H1 (cell line): ENCODE measurements around the gene MACROD2. TPM values are rescaled to one million over a fixed set of nuclear protein-coding genes. Genes with fewer than 3 reads are reported as not detected.

ENCODE experiments used
- CTCF ChIA-PET: fragments of 300-600 bp; sonication (Branson Sonifier 250); formaldehyde crosslinking; loops from one replicate; lab custom pipeline; 2021; ENCODE audit not compliant: partially characterized antibody; lab: Charles Lee
- POLR2A ChIA-PET: fragments of 300-600 bp; sonication (Branson Sonifier 250); formaldehyde crosslinking; loops from one replicate; lab custom pipeline; 2021; ENCODE audit warnings: inconsistent platforms; ENCODE audit not compliant: partially characterized antibody; lab: Charles Lee
- DNase-seq, 2 experiments: peaks; one replicate each; pipeline versions ENCODE4 v3.0.0 to v3.0.0-alpha.2; 2010 to 2022; ENCODE audit warnings: low spot score in 2 of 2, low read depth in 1 of 2, mixed read lengths in 1 of 2
- FAIRE-seq: peaks from 2 replicates; lab custom pipeline; 2011; peaks lifted over from hg19 to GRCh38; lab: Jason Lieb, UNC
- H2AFZ ChIP-seq: 2 replicates; pipeline ENCODE4 v1.8.1; 2012; ENCODE audit warnings: low read length, inconsistent platforms
- H2AK5ac ChIP-seq: 2 replicates; pipeline ENCODE4 v1.6.1; 2013; ENCODE audit warnings: low read depth, low read length
- H2BK120ac ChIP-seq: replicated peaks from 2 replicates; pipeline ENCODE3; 2013; ENCODE audit warnings: low read depth, low read length, inconsistent platforms
- H2BK12ac ChIP-seq: 2 replicates; pipeline ENCODE4 v1.6.1; 2013; ENCODE audit warnings: low read depth, low read length
- H2BK15ac ChIP-seq: 2 replicates; pipeline ENCODE4 v1.6.1; 2013; ENCODE audit warnings: low read length
- H2BK20ac ChIP-seq: 2 replicates; pipeline ENCODE4 v1.6.1; 2013; ENCODE audit warnings: low read length
- H2BK5ac ChIP-seq: 2 replicates; pipeline ENCODE4 v1.6.1; 2013; ENCODE audit warnings: low read depth, low read length
- H3K14ac ChIP-seq: 2 replicates; pipeline ENCODE4 v1.6.1; 2013; ENCODE audit warnings: inconsistent platforms; ENCODE audit not compliant: insufficient read length
- H3K18ac ChIP-seq: 2 replicates; pipeline ENCODE4 v1.6.1; 2013; ENCODE audit warnings: low read length; ENCODE audit errors: extremely low read depth
- H3K23ac ChIP-seq: 2 replicates; pipeline ENCODE4 v1.6.1; 2013; ENCODE audit warnings: inconsistent platforms; ENCODE audit not compliant: insufficient read length
- H3K23me2 ChIP-seq: 2 replicates; pipeline ENCODE4 v1.6.1; 2013; ENCODE audit warnings: low read depth, low read length
- H3K27ac ChIP-seq: 2 replicates; pipeline ENCODE4 v1.6.1; 2011; ENCODE audit warnings: low read depth, low read length, inconsistent platforms
- H3K27me3 ChIP-seq, 4 experiments: replicated peaks in 1 of 4; 1 replicate in 1 of 4; 2 replicates in 3 of 4; pipeline versions ENCODE4 v1.6.1 to v1.8.1; 2011 to 2013; ENCODE audit warnings: low read length in 3 of 4, mild to moderate bottlenecking in 3 of 4, inconsistent platforms in 2 of 4, mixed read lengths in 2 of 4, moderate library complexity in 1 of 4; ENCODE audit not compliant: control insufficient read depth in 3 of 4, insufficient read depth in 3 of 4; ENCODE audit errors: extremely low read depth in 1 of 4
- H3K36me3 ChIP-seq, 4 experiments: 2 replicates each; pipeline versions ENCODE4 v1.6.1 to v1.8.1; 2011 to 2013; ENCODE audit warnings: mild to moderate bottlenecking in 4 of 4, low read length in 3 of 4, moderate library complexity in 2 of 4, control low read depth in 1 of 4, inconsistent platforms in 1 of 4; ENCODE audit not compliant: insufficient read depth in 4 of 4, control insufficient read depth in 2 of 4
- H3K4ac ChIP-seq: replicated peaks from 2 replicates; pipeline ENCODE3; 2013; ENCODE audit warnings: low read length, low read depth, mixed read lengths, inconsistent platforms; ENCODE audit not compliant: insufficient read length
- H3K4me1 ChIP-seq, 4 experiments: replicated peaks in 1 of 4; 1 replicate in 1 of 4; 2 replicates in 3 of 4; pipeline versions ENCODE4 v1.6.1 to v1.8.1; 2011 to 2013; ENCODE audit warnings: low read length in 3 of 4, inconsistent platforms in 2 of 4, mixed read lengths in 1 of 4; ENCODE audit not compliant: insufficient read depth in 4 of 4, control insufficient read depth in 3 of 4
- H3K4me2 ChIP-seq, 2 experiments: 2 replicates each; pipeline versions ENCODE4 v1.6.1 to v1.8.1; 2011 to 2013; ENCODE audit warnings: low read depth in 2 of 2, low read length in 2 of 2, control low read depth in 1 of 2, inconsistent platforms in 1 of 2, mild to moderate bottlenecking in 1 of 2; ENCODE audit not compliant: insufficient read depth in 1 of 2
- H3K4me3 ChIP-seq, 4 experiments: fragments of 200-600, 300-600 bp in 1 of 4; sonication (generic), shearing (Covaris generic), sonication (Bioruptor Twin) in 1 of 4; 2 replicates each; pipeline versions ENCODE4 v1.5.1 to v1.8.1; 2011 to 2016; ENCODE audit warnings: low read length in 4 of 4, low read depth in 3 of 4, control low read depth in 2 of 4, inconsistent platforms in 2 of 4, mild to moderate bottlenecking in 2 of 4, mixed read lengths in 1 of 4, moderate library complexity in 1 of 4; ENCODE audit not compliant: insufficient read depth in 2 of 4; ENCODE audit errors: extremely low read depth in 1 of 4
- H3K56ac ChIP-seq: replicated peaks from 2 replicates; pipeline ENCODE3; 2013; ENCODE audit warnings: low read depth, mild to moderate bottlenecking, mixed read lengths, low read length, inconsistent platforms; ENCODE audit not compliant: insufficient read length
- H3K79me1 ChIP-seq: 2 replicates; pipeline ENCODE4 v1.6.1; 2013; ENCODE audit warnings: low read depth, low read length, control low read depth
- H3K79me2 ChIP-seq, 2 experiments: 2 replicates each; pipeline versions ENCODE4 v1.6.1 to v1.8.1; 2012 to 2013; ENCODE audit warnings: low read length in 2 of 2, mild to moderate bottlenecking in 2 of 2, inconsistent platforms in 1 of 2; ENCODE audit not compliant: insufficient read depth in 2 of 2, control insufficient read depth in 1 of 2
- H3K9ac ChIP-seq, 4 experiments: replicated peaks in 1 of 4; 1 replicate in 1 of 4; 2 replicates in 3 of 4; pipeline versions ENCODE4 v1.6.1 to v1.8.1; 2011 to 2013; ENCODE audit warnings: low read depth in 3 of 4, low read length in 3 of 4, control low read depth in 2 of 4, mild to moderate bottlenecking in 2 of 4, moderate library complexity in 2 of 4, inconsistent platforms in 1 of 4; ENCODE audit errors: extremely low read depth in 1 of 4
- H3K9me3 ChIP-seq, 2 experiments: 2 replicates each; pipeline versions ENCODE4 v1.6.1 to v1.8.1; 2012 to 2013; ENCODE audit warnings: mild to moderate bottlenecking in 2 of 2, moderate library complexity in 2 of 2, control low read depth in 1 of 2, inconsistent platforms in 1 of 2, low read depth in 1 of 2, low read length in 1 of 2, mixed read lengths in 1 of 2; ENCODE audit not compliant: insufficient read depth in 2 of 2
- H4K20me1 ChIP-seq, 2 experiments: replicated peaks in 1 of 2; 2 replicates each; pipeline versions ENCODE3 to v1.8.1; 2011 to 2013; ENCODE audit warnings: inconsistent platforms in 2 of 2, low read length in 2 of 2, mild to moderate bottlenecking in 1 of 2; ENCODE audit not compliant: insufficient read depth in 2 of 2, control insufficient read depth in 1 of 2
- H4K5ac ChIP-seq: 2 replicates; pipeline ENCODE4 v1.6.1; 2013; ENCODE audit warnings: low read length, low read depth, mixed read lengths, inconsistent platforms; ENCODE audit not compliant: insufficient read length
- H4K8ac ChIP-seq: 2 replicates; pipeline ENCODE4 v1.8.0; 2013; ENCODE audit warnings: mild to moderate bottlenecking, moderate library complexity, low read length, inconsistent platforms; ENCODE audit not compliant: insufficient read depth; ENCODE audit errors: extremely low read depth
- H4K91ac ChIP-seq: replicated peaks from 2 replicates; pipeline ENCODE3; 2013; ENCODE audit warnings: low read length, mixed read lengths, inconsistent platforms; ENCODE audit not compliant: insufficient read length
- CBX8 ChIP-seq: fragments of 300-800, 300-1000 bp; sonication (generic); IDR thresholded peaks from 2 replicates; pipeline ENCODE4 v1.7.1; 2016; ENCODE audit warnings: low read depth, low read length, borderline replicate concordance
- CREB1 ChIP-seq: IDR thresholded peaks from 2 replicates; pipeline ENCODE4 v1.6.1; 2012; ENCODE audit warnings: inconsistent platforms
- EGR1 ChIP-seq: IDR thresholded peaks from 2 replicates; pipeline ENCODE4 v1.6.1; 2011; ENCODE audit warnings: low read depth, low read length, borderline replicate concordance
- EZH2 ChIP-seq: fragments of 200-600 bp; sonication (generic); IDR thresholded peaks from 2 replicates; pipeline ENCODE4 v1.7.1; 2012; ENCODE audit warnings: low read depth, mild to moderate bottlenecking, moderate library complexity, low read length, inconsistent platforms; ENCODE audit not compliant: severe bottlenecking
- FOSL1 ChIP-seq: IDR thresholded peaks from 2 replicates; pipeline ENCODE4 v1.6.1; 2011; ENCODE audit warnings: mild to moderate bottlenecking, low read depth, low read length, moderate library complexity; ENCODE audit not compliant: insufficient read depth
- GABPA ChIP-seq: IDR thresholded peaks from 2 replicates; pipeline ENCODE4 v1.6.1; 2011; ENCODE audit warnings: mild to moderate bottlenecking, low read length, moderate library complexity, borderline replicate concordance; ENCODE audit not compliant: insufficient read depth
- MAFK ChIP-seq: IDR thresholded peaks from 2 replicates; pipeline ENCODE4 v1.6.1; 2012; ENCODE audit warnings: low read depth, mild to moderate bottlenecking, improper control_type of control experiment, low read length
- SIX5 ChIP-seq: IDR thresholded peaks from 2 replicates; pipeline ENCODE4 v1.6.1; 2011; ENCODE audit warnings: mild to moderate bottlenecking, low read depth, low read length
- SP2 ChIP-seq: IDR thresholded peaks from 2 replicates; pipeline ENCODE4 v1.6.1; 2012; ENCODE audit warnings: mild to moderate bottlenecking, low read length, inconsistent platforms
- ZNF274 ChIP-seq: IDR thresholded peaks from 2 replicates; pipeline ENCODE4 v1.7.0; 2012; ENCODE audit warnings: low read length, borderline replicate concordance; ENCODE audit errors: extremely low read depth
- whole genome bisulfite sequencing, 2 experiments: shearing (Covaris generic) in 1 of 2; methylation state at CpG; one replicate each; pipeline versions ENCODE4 v1.1.6 to v1.1.7; 2013 to 2015; ENCODE audit warnings: low lambda C conversion rate in 2 of 2, mixed read lengths in 2 of 2, inconsistent platforms in 1 of 2, low coverage in 1 of 2, missing lambda C conversion rate in 1 of 2; ENCODE audit not compliant: insufficient replicate concordance in 2 of 2, insufficient coverage in 1 of 2, insufficient read length in 1 of 2; ENCODE audit errors: extremely low coverage in 1 of 2, missing lambda C conversion rate in 1 of 2; 5-methylcytosine and 5-hydroxymethylcytosine counted together
- polyA plus RNA-seq, 7 experiments: library from polyadenylated mRNA; depleted of rRNA in 3 of 7; stranded (reverse) in 5 of 7; unstranded in 2 of 7; fragments of >200 nt in 5 of 7; fragments of 200-250 nt in 2 of 7; gene quantifications; 1 replicate in 5 of 7; 2 replicates in 1 of 7; 4 replicates in 1 of 7; pipeline versions ENCODE4 v1.2.1 to v1.2.3, GENCODE V29; 2011 to 2013; ENCODE audit warnings: missing spikeins in 2 of 7, mixed read lengths in 2 of 7
- total RNA-seq: library from RNA; stranded (reverse); fragmentation: NEBNext Ultra II Directional; extraction: Animal tissue kit (Norgen Biotek cat#: 25700); gene quantifications from 2 replicates; pipeline ENCODE4 v1.2.1, GENCODE V29; 2021
- TF ChIP-seq, protein P1 (sequence below): IDR thresholded peaks from 2 replicates; pipeline ENCODE4 v1.6.1; 2011; ENCODE audit warnings: low read length, improper control_type of control experiment

The MACROD2 gene
- total and polyA plus RNA-seq, 2 of the 8 experiments (the other 6 are each of a cell fraction or from before 2014, with no cell fraction given): 0.70 to 3.9 TPM

- H2BK120ac ChIP-seq: no peak overlapping the region
- no peak overlapping the region for H2AK5ac ChIP-seq
- no peak for TF ChIP-seq MAFK
- TF ChIP-seq SP2: no peak
- no peak for TF ChIP-seq SIX5
- no peak for TF ChIP-seq ZNF274
- no peak for TF ChIP-seq EGR1
- no peak for TF ChIP-seq CREB1
- TF ChIP-seq EZH2: no peak
- no peak for TF ChIP-seq GABPA
- TF ChIP-seq CBX8: no peak
- no peak for TF ChIP-seq FOSL1
- TF ChIP-seq, protein P1, sequence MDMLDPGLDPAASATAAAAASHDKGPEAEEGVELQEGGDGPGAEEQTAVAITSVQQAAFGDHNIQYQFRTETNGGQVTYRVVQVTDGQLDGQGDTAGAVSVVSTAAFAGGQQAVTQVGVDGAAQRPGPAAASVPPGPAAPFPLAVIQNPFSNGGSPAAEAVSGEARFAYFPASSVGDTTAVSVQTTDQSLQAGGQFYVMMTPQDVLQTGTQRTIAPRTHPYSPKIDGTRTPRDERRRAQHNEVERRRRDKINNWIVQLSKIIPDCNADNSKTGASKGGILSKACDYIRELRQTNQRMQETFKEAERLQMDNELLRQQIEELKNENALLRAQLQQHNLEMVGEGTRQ: no peak
- H4K20me1 ChIP-seq: no peaks in the 10 kb centered on the region
- H2BK12ac ChIP-seq: no peak overlapping the region
- H4K5ac ChIP-seq: no peak overlapping the region
- H3K27ac ChIP-seq: no peak overlapping the region
- no peak overlapping the region for H2AFZ ChIP-seq
- no peak overlapping the region for H3K56ac ChIP-seq
- no peak overlapping the region for H4K8ac ChIP-seq
- H3K4me3 ChIP-seq: no peak overlapping the region
- no peaks in the 10 kb centered on the region for H3K9me3 ChIP-seq
- no peak overlapping the region for H2BK20ac ChIP-seq
- ChIA-PET POLR2A (no interaction called here), CTCF (interaction anchor here (0.6 kb wide), 1 partner anchor 186 kb away, joined by 3 read pairs; no protein-coding TSS in a partner anchor)
- no peaks in the 10 kb centered on the region for H3K23me2 ChIP-seq
- no peaks in the 10 kb centered on the region; a peak in 1 of 7 replicates for H3K4me1 ChIP-seq
- H3K79me2 ChIP-seq: no peaks in the 10 kb centered on the region
- H4K91ac ChIP-seq: no peak overlapping the region
- H3K9ac ChIP-seq: no peak overlapping the region
- no peaks in the 10 kb centered on the region for H3K27me3 ChIP-seq
- FAIRE-seq (no peak), DNase-seq (no peak)
- no peak overlapping the region for H3K14ac ChIP-seq
- no peak overlapping the region for H2BK15ac ChIP-seq
- 87% methylated on average over 1 of the region's 1 CpG; no CpG with 5 or more reads in 1 of the 2 experiments for WGBS, 2 experiments
- H2BK5ac ChIP-seq: no peak overlapping the region
- H3K4ac ChIP-seq: no peak overlapping the region
- no peaks in the 10 kb centered on the region for H3K36me3 ChIP-seq
- no peak overlapping the region for H3K23ac ChIP-seq
- no peak overlapping the region for H3K4me2 ChIP-seq
- no peak overlapping the region for H3K18ac ChIP-seq
- no peaks in the 10 kb centered on the region for H3K79me1 ChIP-seq
Observed at GRCh38 chr20:15143478-15143877, 1148.2 kb downstream of the MACROD2 start.
